HFF-Myc (cell line): ENCODE data around the gene LDB3.

Source experiments
- DNase-seq: peaks from one replicate; pipeline ENCODE4 v3.0.0-alpha.2; 2011; ENCODE audit warnings: low read depth; ENCODE audit errors: extremely low read depth
- H3K4me3 ChIP-seq: replicated peaks from 2 replicates; pipeline ENCODE4 v1.5.1; 2011; ENCODE audit warnings: low read depth, mild to moderate bottlenecking, control low read depth, low read length
- CTCF ChIP-seq: IDR thresholded peaks from 2 replicates; pipeline ENCODE4 v1.5.1; 2012; ENCODE audit warnings: mild to moderate bottlenecking, low read depth, low read length, control low read depth; ENCODE audit errors: missing control alignments

LDB3 gene

GRCh38 chr10:86655596-86655995, 12.7 kb upstream of the LDB3 start:
- DNase-seq = no peak
- TF ChIP-seq CTCF = no peak
- H3K4me3 ChIP-seq = no peak overlapping the region

- TF ChIP-seq CTCF = no peak
- no peak overlapping the region for H3K4me3 ChIP-seq
- no peak for DNase-seq
These were observed 11.3 kb upstream of the LDB3 start for GRCh38 chr10:86657011-86657395.

GRCh38 chr10:86657396-86658011, 10.8 kb upstream of the LDB3 start:
- TF ChIP-seq CTCF = no peak
- DNase-seq = no peak
- H3K4me3 ChIP-seq = no peak overlapping the region

DNA sequence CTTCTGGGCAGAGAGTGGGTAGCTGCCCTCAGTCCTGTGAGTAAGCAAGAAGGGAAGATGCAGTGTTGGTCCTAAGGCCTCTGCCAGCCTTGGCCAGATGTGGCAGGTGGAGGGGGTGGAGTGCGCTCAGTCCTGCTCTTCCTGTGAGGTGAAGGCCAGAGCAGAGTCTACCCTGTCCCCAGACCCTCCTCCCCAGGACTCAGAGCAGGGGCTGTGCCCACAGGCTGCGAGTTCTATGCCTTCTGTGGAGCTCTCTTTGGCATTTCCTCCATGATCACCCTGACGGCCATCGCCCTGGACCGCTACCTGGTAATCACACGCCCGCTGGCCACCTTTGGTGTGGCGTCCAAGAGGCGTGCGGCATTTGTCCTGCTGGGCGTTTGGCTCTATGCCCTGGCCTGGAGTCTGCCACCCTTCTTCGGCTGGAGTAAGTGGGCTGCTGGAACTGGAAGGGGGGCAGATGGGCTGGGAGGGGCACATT, 10.0 kb upstream of the LDB3 start:
- TF ChIP-seq CTCF = no peak
- no peak overlapping the region for H3K4me3 ChIP-seq
- DNase-seq = no peak

DNA sequence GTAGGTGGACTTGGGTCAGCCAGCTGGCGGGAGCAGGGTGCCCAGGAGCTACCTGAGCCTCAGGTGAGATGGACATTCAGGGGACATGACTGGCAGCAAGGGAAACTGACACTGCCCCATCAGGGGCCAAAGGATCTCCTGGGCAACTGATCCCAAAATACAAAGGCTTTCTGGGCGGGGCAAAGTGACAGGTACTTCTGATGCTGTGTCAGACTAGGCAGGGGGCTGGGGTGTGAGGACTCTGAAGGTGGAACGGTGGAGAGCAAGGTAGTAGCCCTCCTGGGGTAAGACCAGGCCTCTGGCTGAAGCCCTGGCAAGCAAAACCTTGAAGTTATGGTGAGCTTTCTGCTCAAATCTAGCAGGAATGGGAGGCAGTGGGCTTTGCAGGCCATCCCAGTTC, 9.6 kb upstream of the LDB3 start:
- H3K4me3 ChIP-seq = no peak overlapping the region
- no peak for TF ChIP-seq CTCF
- no peak for DNase-seq

GRCh38 chr10:86659161-86659691, 9.1 kb upstream of the LDB3 start:
- no peak overlapping the region for H3K4me3 ChIP-seq
- no peak for DNase-seq
- no peak for TF ChIP-seq CTCF

GRCh38 chr10:86659721-86660453, 8.4 kb upstream of the LDB3 start:
- no peak overlapping the region for H3K4me3 ChIP-seq
- no peak for DNase-seq
- TF ChIP-seq CTCF = no peak
